Right lobe of liver (tissue), 6 donors: Measurements from ENCODE around the gene SPG21. TPM values are rescaled to one million over a fixed set of nuclear protein-coding genes. Genes with fewer than 3 reads are reported as not detected.

ENCODE experiments used
- ATAC-seq, 4 donors: fragments of 200-7000 bp; cut with Tn5 transposase; one replicate each; pipeline ENCODE4 v1.9.1; 2020; ENCODE audit warnings: mild to moderate bottlenecking in 4 of 4, moderate library complexity in 4 of 4
- DNase-seq, 3 donors: peaks; one replicate each; pipeline ENCODE4 v3.0.0-alpha.2; 2020
- H3K27ac ChIP-seq, 3 donors: fragments of 200-600 bp; one replicate each; pipeline ENCODE4 v1.8.0; 2022
- H3K27me3 ChIP-seq, 2 donors: fragments of 200-600 bp; one replicate each; pipeline ENCODE4 v1.8.0; 2022
- H3K36me3 ChIP-seq, 4 donors: fragments of 200-600 bp; sonication (generic) in 1 of 4; one replicate each; pipeline versions ENCODE4 v1.5.1 to v1.8.0; 2017 to 2022; ENCODE audit warnings: control low read depth in 1 of 4
- H3K4me1 ChIP-seq, 4 donors: fragments of 200-600 bp; sonication (generic) in 1 of 4; one replicate each; pipeline versions ENCODE4 v1.5.1 to v1.8.0; 2017 to 2022; ENCODE audit warnings: control low read depth in 1 of 4
- H3K4me3 ChIP-seq, 3 donors: fragments of 200-600 bp; one replicate each; pipeline ENCODE4 v1.8.0; 2022
- H3K9me3 ChIP-seq, 4 donors: fragments of 200-600 bp; sonication (generic) in 1 of 4; one replicate each; pipeline versions ENCODE4 v1.5.1 to v1.8.0; 2017 to 2022; ENCODE audit warnings: control low read depth in 1 of 4
- POLR2A ChIP-seq: fragments of 450-650 bp; IDR thresholded peaks from one replicate; pipeline ENCODE4 v1.6.1; 2017; ENCODE audit warnings: antibody characterized with exemption, mild to moderate bottlenecking
- WGBS: methylation state at CpG from one replicate; pipeline ENCODE4 v1.1.6; 2018; ENCODE audit warnings: low coverage, low lambda C conversion rate; ENCODE audit not compliant: insufficient coverage; ENCODE audit errors: missing lambda C conversion rate; 5-methylcytosine and 5-hydroxymethylcytosine counted together
- intact Hi-C, 2 donors: fragments of 100-400 bp; cut with DNase I; formaldehyde crosslinking; loops; one replicate each; pipeline versions ENCODE4 v1.11.2 to v1.14.1; 2022
- total RNA-seq, 6 experiments: library from RNA; depleted of rRNA in 2 of 6; stranded (reverse); fragments of >200 nt in 2 of 6; fragmentation: NEBNext Ultra II Directional in 3 of 6; extraction: Animal tissue kit (Norgen Biotek cat#: 25700) in 3 of 6; gene quantifications; one replicate each; pipeline versions ENCODE4 v1.1.0 to v1.2.4, GENCODE V29; 2016 to 2023
- TF ChIP-seq, protein P1 (sequence below), 4 donors: fragments of 200-600 bp in 3 of 4; fragments of 450-650 bp in 1 of 4; IDR thresholded peaks; one replicate each; pipeline versions ENCODE4 v1.5.1 to v1.8.0; 2016 to 2022; ENCODE audit warnings: antibody characterized with exemption in 4 of 4, mild to moderate bottlenecking in 2 of 4
- donor health status: DM: no; HTN: yes; CAD: no.
- donor health status: DM: no; HTN: no; CAD: no.
- donor health status: DM: no; HTN: no; CAD: no.
- donor health status: DM: no; HTN: yes; CAD: no.
- donor health status: DM: no; HTN: yes; CAD: no.

SPG21 gene
- total RNA-seq, 6 experiments from 2014 or later = 35.2 to 70.4 (median 52.2) TPM

DNA sequence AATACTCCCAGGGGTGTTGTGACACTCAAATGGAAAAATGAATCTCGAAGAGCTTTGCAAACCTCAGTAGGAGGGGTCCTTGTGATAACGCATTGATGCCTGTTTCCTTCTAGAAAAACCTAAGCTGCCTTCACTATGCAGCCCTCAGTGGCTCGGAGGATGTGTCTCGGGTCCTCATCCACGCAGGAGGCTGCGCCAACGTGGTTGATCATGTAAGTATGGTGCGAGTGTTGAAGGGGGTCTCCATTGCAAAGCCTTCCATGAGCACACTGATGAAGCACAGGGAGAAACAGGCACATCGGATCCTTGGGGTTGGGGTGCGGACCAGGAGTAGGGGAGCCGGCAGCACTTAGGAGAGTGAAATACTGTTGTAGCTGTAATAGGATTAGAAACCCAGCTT is 55.7 kb downstream of the SPG21 start:
- H3K27me3 ChIP-seq = no peaks in the 10 kb centered on the region
- H3K27ac ChIP-seq = no peak overlapping the region
- ATAC-seq (no peak), DNase-seq (no peak)
- H3K36me3 ChIP-seq = no peaks in the 10 kb centered on the region
- TF ChIP-seq, protein P1, sequence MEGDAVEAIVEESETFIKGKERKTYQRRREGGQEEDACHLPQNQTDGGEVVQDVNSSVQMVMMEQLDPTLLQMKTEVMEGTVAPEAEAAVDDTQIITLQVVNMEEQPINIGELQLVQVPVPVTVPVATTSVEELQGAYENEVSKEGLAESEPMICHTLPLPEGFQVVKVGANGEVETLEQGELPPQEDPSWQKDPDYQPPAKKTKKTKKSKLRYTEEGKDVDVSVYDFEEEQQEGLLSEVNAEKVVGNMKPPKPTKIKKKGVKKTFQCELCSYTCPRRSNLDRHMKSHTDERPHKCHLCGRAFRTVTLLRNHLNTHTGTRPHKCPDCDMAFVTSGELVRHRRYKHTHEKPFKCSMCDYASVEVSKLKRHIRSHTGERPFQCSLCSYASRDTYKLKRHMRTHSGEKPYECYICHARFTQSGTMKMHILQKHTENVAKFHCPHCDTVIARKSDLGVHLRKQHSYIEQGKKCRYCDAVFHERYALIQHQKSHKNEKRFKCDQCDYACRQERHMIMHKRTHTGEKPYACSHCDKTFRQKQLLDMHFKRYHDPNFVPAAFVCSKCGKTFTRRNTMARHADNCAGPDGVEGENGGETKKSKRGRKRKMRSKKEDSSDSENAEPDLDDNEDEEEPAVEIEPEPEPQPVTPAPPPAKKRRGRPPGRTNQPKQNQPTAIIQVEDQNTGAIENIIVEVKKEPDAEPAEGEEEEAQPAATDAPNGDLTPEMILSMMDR (IDR thresholded peaks at IDR 0.05) = no peak
- TF ChIP-seq POLR2A = no peak
- 90% methylated on average over 10 of the region's 11 CpGs for WGBS
- H3K9me3 ChIP-seq = no peaks in the 10 kb centered on the region
- H3K4me1 ChIP-seq = peaks cover 0 to 7% (median 2%) of the 10 kb centered on the region in 4 donors
- intact Hi-C loops = no loop called here
- H3K4me3 ChIP-seq = no peak overlapping the region

- intact Hi-C loops = no loop called here
- Histone ChIP-seq H3K27me3 (no peaks in the 10 kb centered on the region), H3K4me1 (no peaks in the 10 kb centered on the region), H3K27ac (no peak overlapping the region), H3K36me3 (no peaks in the 10 kb centered on the region), H3K9me3 (no peaks in the 10 kb centered on the region), H3K4me3 (no peak overlapping the region)
- no peak for ATAC-seq
- no peak for DNase-seq
- WGBS = 75% methylated on average over 2 of the region's 8 CpGs
- TF ChIP-seq, protein P1 (IDR thresholded peaks at IDR 0.05) = no peak
- no peak for TF ChIP-seq POLR2A
Observed at GRCh38 chr15:64931381-64931780, 58.3 kb downstream of the SPG21 start.

GRCh38 chr15:64930778-64931371 is 58.8 kb downstream of the SPG21 start:
- H3K4me1 ChIP-seq = no peaks in the 10 kb centered on the region
- H3K36me3 ChIP-seq = no peaks in the 10 kb centered on the region
- no peaks in the 10 kb centered on the region for H3K27me3 ChIP-seq
- WGBS = 47% methylated on average over 6 of the region's 11 CpGs
- no peak overlapping the region for H3K27ac ChIP-seq
- DNase-seq = no peak
- no peak overlapping the region for H3K4me3 ChIP-seq
- TF ChIP-seq, protein P1 (IDR thresholded peaks at IDR 0.05) = no peak
- TF ChIP-seq POLR2A = no peak
- ATAC-seq = no peak
- no peaks in the 10 kb centered on the region for H3K9me3 ChIP-seq
- intact Hi-C loops = no loop called here

DNA sequence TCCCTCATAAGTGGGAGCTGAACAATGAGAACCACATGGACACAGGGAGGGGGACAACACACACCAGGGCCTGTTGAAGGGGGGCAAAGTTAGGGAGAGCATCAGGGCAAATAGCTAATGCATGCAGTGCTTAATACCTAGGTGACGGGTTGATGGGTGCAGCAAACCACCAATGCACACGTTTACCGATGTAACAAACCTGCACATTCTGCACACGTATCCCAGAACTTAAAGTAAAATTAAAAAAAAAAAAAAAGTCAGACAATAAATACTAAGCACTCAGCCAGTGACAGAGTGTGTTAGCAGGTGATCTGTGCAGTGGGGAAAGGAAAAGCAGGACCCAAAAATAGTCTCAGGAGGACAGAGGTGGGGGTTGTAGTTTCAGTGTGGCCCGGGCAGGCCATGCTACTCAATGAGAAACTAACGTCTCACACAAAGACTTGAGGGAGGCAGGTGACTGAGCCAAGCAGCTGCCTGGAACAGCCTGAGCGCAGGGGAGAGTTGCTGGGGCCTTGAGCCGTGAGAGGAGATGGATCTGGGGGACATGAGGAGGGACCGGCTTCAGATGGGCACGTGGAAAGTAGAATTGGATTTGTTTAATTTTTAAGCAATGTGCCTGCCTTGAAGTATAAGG is 59.6 kb downstream of the SPG21 start:
- Histone ChIP-seq H3K27ac (no peak overlapping the region), H3K9me3 (no peaks in the 10 kb centered on the region), H3K4me3 (no peak overlapping the region), H3K27me3 (no peaks in the 10 kb centered on the region), H3K4me1 (no peaks in the 10 kb centered on the region), H3K36me3 (no peaks in the 10 kb centered on the region)
- WGBS = 95% methylated on average over 9 of the region's 10 CpGs
- intact Hi-C loops = no loop called here
- no peak for TF ChIP-seq POLR2A
- TF ChIP-seq, protein P1 (IDR thresholded peaks at IDR 0.05) = no peak
- ATAC-seq (no peak), DNase-seq (peak in 1 of 3 donors; percentile 12)
